Hepatocyte (in vitro differentiated cells): ENCODE results near the gene PDILT. TPM values are rescaled to one million over a fixed set of nuclear protein-coding genes. Genes with fewer than 3 reads are reported as not detected.
A peak's percentile ranks its signal among the peaks of the same experiment; 100 is the strongest.
"Not testable (repeated sequence)": the region's sequence is repeated elsewhere in the genome, so short reads cannot be mapped to it uniquely, and the experiment has no call there.

Experiments
- DNase-seq: peaks from one replicate; pipeline ENCODE4 v3.0.0-alpha.2; 2016; ENCODE audit warnings: low spot score
- H2AFZ ChIP-seq: fragments of 200-600 bp; sonication (generic); 2 replicates; pipeline ENCODE4 v1.6.0; 2016; ENCODE audit warnings: antibody characterized with exemption, mild to moderate bottlenecking
- H3K27ac ChIP-seq: fragments of 200-600 bp; sonication (generic); 2 replicates; pipeline ENCODE4 v1.5.1; 2016; ENCODE audit warnings: mild to moderate bottlenecking
- H3K27me3 ChIP-seq: fragments of 200-600 bp; sonication (generic); 2 replicates; pipeline ENCODE4 v1.6.1; 2016
- H3K36me3 ChIP-seq: fragments of 200-600 bp; sonication (generic); replicated peaks from 2 replicates; pipeline ENCODE4 v1.5.1; 2016; ENCODE audit warnings: low read depth; ENCODE audit not compliant: insufficient read depth
- H3K4me1 ChIP-seq: fragments of 200-600 bp; sonication (generic); 2 replicates; pipeline ENCODE4 v1.5.1; 2016; ENCODE audit warnings: mild to moderate bottlenecking, moderate library complexity; ENCODE audit not compliant: insufficient read depth
- H3K4me2 ChIP-seq: fragments of 200-600 bp; sonication (generic); 2 replicates; pipeline ENCODE4 v1.6.0; 2016
- H3K4me3 ChIP-seq: fragments of 200-600 bp; sonication (generic); 2 replicates; pipeline ENCODE4 v1.5.1; 2016; ENCODE audit warnings: mild to moderate bottlenecking
- H3K79me2 ChIP-seq: fragments of 200-600 bp; sonication (generic); 2 replicates; pipeline ENCODE4 v1.6.0; 2017; ENCODE audit warnings: mild to moderate bottlenecking
- H3K9me2 ChIP-seq: fragments of 200-600 bp; sonication (generic); replicated peaks from 2 replicates; pipeline ENCODE4 v1.6.0; 2017; ENCODE audit warnings: mild to moderate bottlenecking; ENCODE audit not compliant: insufficient read depth
- H3K9me3 ChIP-seq: fragments of 200-600 bp; sonication (generic); 2 replicates; pipeline ENCODE4 v1.5.1; 2016; ENCODE audit warnings: low read depth, mild to moderate bottlenecking
- H4K20me1 ChIP-seq: fragments of 200-600 bp; sonication (generic); 2 replicates; pipeline ENCODE4 v1.6.0; 2016; ENCODE audit warnings: mild to moderate bottlenecking; ENCODE audit not compliant: insufficient read depth, poor library complexity, severe bottlenecking
- EZH2 ChIP-seq: fragments of 200-600 bp; sonication (generic); IDR thresholded peaks from 2 replicates; pipeline ENCODE4 v1.6.1; 2016; ENCODE audit warnings: antibody characterized with exemption, mild to moderate bottlenecking, borderline replicate concordance
- EZH2phosphoT487 ChIP-seq: fragments of 200-600 bp; sonication (generic); IDR thresholded peaks from one replicate; pipeline ENCODE4 v1.6.1; 2018; ENCODE audit warnings: antibody characterized with exemption, mild to moderate bottlenecking, low read depth, moderate library complexity; ENCODE audit not compliant: unreplicated experiment, severe bottlenecking
- WGBS: methylation state at CpG from one replicate; pipeline ENCODE4 v1.1.6; 2016; ENCODE audit warnings: low lambda C conversion rate; ENCODE audit errors: missing lambda C conversion rate; 5-methylcytosine and 5-hydroxymethylcytosine counted together
- polyA plus RNA-seq: library from polyadenylated mRNA; unstranded; fragments of >200 nt; fragmentation: Nextera tagmentation; extraction: Ambion mirVana; gene quantifications from 2 replicates; pipeline ENCODE4 v1.2.1, GENCODE V29; 2016
- total RNA-seq: library from RNA; depleted of rRNA; stranded (reverse); fragments of >200 nt; gene quantifications from 2 replicates; pipeline ENCODE4 v1.2.3, GENCODE V29; 2014
- TF ChIP-seq, protein P1 (sequence below): fragments of 200-600 bp; sonication (generic); IDR thresholded peaks from 2 replicates; pipeline ENCODE4 v1.5.1; 2016; ENCODE audit warnings: antibody characterized with exemption, mild to moderate bottlenecking; ENCODE audit not compliant: poor library complexity

PDILT gene
- total and polyA plus RNA-seq, 2 experiments from 2014 or later, result not detected

DNA sequence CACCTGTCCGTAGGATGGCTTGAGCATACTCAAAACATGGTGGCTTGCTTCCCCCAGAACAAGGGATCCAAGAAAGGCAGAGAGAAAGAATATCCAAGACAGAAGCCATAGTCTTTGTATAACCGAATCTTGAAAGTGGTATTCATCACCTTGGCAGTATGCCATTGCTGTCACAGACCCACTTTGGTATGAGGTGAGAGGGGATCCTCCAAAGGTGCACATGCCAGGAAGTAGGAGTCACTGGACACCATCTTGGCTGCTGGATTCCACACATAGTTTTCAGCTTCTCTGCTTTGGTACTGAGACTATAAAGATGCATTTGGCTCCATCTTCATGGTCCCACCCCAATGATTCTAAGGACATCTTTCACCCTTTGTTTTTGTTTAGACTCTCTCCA is 22.9 kb upstream of the PDILT start:
- DNase-seq, H3K4me3 ChIP-seq, H2AFZ ChIP-seq, H3K27me3 ChIP-seq, H3K9me2 ChIP-seq, H3K4me1 ChIP-seq, H3K79me2 ChIP-seq, H3K4me2 ChIP-seq, H3K9me3 ChIP-seq, H3K27ac ChIP-seq, H4K20me1 ChIP-seq, H3K36me3 ChIP-seq: not testable (repeated sequence)
- 74% methylated on average over 2 of the region's 2 CpGs for WGBS

DNA sequence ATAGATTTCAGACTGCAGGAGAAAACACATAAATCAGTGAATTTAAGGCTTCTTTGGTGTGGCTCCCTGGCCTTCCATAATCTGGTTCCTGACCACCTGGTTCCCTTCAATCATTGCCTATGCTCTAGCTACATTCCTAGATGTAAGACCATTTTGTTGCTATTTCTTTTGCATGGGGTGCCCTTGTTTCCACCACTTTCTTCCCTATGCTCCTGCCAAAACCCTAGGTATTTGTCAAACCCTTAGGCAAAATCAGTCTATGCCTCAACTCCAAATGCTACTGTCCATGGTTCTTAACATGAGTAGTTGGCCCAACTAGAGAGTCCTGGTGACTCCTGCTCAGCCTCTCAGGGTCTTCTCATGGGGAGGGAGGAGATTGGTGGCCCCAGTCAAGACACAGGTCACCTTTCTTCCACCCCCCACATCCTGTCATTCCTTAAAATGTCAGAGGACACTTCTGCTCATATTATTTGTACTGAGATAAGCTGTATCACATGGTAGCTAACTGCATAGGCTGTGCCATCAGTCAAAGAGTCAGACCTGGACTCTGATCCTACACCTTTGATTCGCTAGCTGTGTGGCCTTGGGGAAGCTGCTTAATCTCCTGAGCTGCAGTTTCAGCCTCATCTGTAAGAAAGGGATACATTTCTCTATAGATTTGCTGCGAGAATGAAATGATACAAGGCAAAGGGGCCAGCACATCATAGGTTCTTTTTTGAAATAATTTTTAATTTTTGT is 19.8 kb upstream of the PDILT start:
- Histone ChIP-seq H3K27ac (peak overlapping the region; percentile 22), H3K9me3 (no peaks in the 10 kb centered on the region), H2AFZ (no peak overlapping the region), H3K36me3 (no peaks in the 10 kb centered on the region), H3K9me2 (no peaks in the 10 kb centered on the region), H4K20me1 (no peaks in the 10 kb centered on the region), H3K4me2 (no peak overlapping the region), H3K4me3 (no peak overlapping the region), H3K27me3 (no peaks in the 10 kb centered on the region), H3K4me1 (no peaks in the 10 kb centered on the region), H3K79me2 (no peaks in the 10 kb centered on the region)
- 60% methylated on average over 2 of the region's 2 CpGs for WGBS
- DNase-seq, result peak; percentile 26
- TF ChIP-seq EZH2, result no peak
- TF ChIP-seq EZH2phosphoT487, result no peak
- TF ChIP-seq, protein P1, sequence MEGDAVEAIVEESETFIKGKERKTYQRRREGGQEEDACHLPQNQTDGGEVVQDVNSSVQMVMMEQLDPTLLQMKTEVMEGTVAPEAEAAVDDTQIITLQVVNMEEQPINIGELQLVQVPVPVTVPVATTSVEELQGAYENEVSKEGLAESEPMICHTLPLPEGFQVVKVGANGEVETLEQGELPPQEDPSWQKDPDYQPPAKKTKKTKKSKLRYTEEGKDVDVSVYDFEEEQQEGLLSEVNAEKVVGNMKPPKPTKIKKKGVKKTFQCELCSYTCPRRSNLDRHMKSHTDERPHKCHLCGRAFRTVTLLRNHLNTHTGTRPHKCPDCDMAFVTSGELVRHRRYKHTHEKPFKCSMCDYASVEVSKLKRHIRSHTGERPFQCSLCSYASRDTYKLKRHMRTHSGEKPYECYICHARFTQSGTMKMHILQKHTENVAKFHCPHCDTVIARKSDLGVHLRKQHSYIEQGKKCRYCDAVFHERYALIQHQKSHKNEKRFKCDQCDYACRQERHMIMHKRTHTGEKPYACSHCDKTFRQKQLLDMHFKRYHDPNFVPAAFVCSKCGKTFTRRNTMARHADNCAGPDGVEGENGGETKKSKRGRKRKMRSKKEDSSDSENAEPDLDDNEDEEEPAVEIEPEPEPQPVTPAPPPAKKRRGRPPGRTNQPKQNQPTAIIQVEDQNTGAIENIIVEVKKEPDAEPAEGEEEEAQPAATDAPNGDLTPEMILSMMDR, result no peak

DNA sequence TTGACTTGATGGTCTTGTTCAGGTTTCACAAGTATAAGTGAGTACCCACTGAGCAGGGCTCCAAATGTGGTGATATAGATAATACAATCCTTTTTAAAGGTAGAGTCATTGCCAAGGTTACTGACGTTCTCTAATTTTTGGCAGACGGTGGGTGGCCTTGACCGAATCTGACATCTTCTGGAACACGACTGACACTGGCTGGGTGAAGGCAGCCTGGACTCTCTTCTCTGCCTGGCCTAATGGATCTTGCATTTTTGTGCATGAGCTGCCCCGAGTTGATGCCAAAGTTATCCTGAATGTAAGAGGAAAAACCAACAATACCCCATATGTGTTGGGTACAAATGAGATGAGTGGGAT is 19.2 kb upstream of the PDILT start:
- H3K36me3 ChIP-seq, H4K20me1 ChIP-seq, H2AFZ ChIP-seq, H3K9me2 ChIP-seq, H3K9me3 ChIP-seq, H3K27ac ChIP-seq, DNase-seq, H3K79me2 ChIP-seq, H3K4me2 ChIP-seq, H3K4me1 ChIP-seq, H3K27me3 ChIP-seq, H3K4me3 ChIP-seq: not testable (repeated sequence)
- 83% methylated on average over 5 of the region's 5 CpGs for WGBS

DNA sequence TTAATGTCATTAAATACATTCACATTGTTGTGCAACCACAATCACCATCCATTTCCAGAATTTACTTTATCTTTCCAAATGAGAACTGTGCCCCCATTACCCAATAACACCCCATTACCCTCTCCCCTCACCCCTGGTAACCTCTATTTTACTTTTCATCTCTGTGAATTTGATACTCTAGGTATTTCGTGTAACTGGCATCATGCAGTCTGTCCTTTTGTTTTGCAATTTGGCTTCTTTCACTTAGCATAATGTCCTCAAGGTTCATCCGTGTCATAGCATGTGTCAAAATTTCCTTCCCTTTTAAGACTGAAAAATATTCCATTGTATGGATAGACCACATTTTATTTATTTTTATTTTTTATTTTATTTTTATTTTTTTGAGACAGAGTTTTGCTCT is 17.2 kb upstream of the PDILT start:
- not testable (repeated sequence) for H3K4me2 ChIP-seq, H3K4me3 ChIP-seq, H4K20me1 ChIP-seq, H3K27ac ChIP-seq, H3K36me3 ChIP-seq, H3K27me3 ChIP-seq, H2AFZ ChIP-seq, DNase-seq, H3K9me3 ChIP-seq, H3K9me2 ChIP-seq, H3K4me1 ChIP-seq, H3K79me2 ChIP-seq
- WGBS, result 91% methylated on average over 2 of the region's 2 CpGs

DNA sequence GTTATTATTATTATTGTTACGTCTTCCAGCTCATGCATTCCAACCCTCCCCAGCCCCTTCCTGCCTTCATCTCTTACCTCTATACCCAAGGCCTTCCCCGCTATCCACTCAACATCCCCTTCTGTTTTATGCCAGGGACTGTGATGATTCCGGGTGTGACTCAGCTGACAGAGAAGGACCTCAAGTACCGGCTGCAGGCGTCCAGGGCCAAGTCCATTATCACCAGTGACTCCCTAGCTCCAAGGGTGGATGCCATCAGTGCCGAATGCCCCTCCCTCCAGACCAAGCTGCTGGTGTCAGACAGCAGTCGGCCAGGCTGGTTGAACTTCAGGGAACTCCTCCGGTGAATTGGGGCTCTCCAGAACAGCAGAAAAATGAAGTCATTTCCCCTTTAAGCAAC is 14.6 kb upstream of the PDILT start:
- not testable (repeated sequence) for H3K4me1 ChIP-seq, H3K27me3 ChIP-seq, H3K9me2 ChIP-seq, H4K20me1 ChIP-seq, H3K9me3 ChIP-seq, H2AFZ ChIP-seq, H3K79me2 ChIP-seq, H3K27ac ChIP-seq, H3K4me3 ChIP-seq, H3K4me2 ChIP-seq, DNase-seq, H3K36me3 ChIP-seq
- 91% methylated on average over 8 of the region's 8 CpGs for WGBS
